ENCODE results near the gene MTCH2.

MTCH2 gene

DNA sequence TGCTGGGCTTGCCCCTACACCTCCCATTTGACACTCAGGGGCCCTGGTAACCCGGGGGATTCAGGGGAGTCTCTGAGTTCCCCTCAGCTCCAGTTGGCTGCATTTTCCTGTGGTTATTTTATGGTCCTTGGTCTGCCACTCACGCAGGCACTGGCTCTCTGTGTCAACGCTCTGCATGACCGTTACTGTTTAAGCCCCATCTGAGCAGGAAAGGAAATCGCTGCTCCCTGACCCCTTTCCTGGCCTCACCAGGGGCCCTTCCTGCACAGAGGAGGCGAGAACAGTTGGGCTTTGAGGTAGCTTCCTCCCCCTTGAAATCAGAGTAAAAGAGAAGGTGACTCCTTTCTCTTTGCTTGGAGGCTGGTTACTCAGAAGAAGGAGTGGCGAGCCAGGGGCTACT is 50.6 kb downstream of the MTCH2 start:
- DNase-seq (ENCODE audit: low read depth, low spot score) = no peak

DNA sequence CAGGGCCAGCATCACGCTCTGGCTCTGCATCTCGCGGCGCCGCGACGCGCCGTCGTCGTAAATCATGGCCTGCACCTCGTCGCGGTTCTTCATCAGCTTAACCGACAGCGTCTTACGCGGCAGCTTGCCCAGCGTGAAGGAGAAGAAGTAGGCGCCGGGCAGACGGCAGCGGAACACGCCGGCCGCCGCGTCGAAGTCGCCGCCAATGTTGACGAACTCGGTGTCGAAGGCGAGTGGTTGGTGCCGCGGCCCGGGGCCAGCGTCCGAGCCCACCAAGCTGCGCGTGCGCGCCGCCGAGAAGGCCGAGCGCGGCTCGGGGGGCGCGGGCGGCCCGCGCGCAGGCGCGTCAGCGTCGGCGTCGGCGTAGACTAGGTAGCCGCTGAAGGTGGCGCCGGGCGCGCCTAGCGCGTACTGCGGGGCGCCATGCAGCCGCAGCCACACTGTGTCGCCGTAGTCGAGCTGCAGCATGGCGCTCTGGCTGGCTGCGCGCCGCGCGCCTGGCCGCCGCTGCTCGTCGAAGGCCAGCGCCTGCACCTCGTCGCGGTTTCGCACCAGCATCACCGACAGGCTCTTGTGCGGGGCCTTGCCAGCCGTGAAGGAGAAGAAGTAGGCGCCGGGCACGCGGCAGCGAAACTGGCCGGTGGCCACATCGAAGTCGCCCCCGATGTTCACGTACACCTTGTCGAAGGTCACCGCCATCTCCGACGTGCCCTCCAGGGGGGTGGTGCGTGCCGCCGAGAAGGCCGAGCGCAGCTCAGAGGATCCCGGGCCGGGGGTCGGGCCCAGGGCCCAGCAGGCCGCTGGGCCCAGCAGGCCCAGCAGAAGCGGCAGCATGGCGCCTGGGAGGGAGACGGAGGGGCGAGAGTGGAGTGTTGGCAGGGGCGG is 52.1 kb downstream of the MTCH2 start:
- DNase-seq (ENCODE audit: low read depth, low spot score) = no peak

GRCh38 chr11:47589584-47589976 is 52.8 kb downstream of the MTCH2 start:
- DNase-seq (ENCODE audit: low read depth, low spot score) = no peak

DNA sequence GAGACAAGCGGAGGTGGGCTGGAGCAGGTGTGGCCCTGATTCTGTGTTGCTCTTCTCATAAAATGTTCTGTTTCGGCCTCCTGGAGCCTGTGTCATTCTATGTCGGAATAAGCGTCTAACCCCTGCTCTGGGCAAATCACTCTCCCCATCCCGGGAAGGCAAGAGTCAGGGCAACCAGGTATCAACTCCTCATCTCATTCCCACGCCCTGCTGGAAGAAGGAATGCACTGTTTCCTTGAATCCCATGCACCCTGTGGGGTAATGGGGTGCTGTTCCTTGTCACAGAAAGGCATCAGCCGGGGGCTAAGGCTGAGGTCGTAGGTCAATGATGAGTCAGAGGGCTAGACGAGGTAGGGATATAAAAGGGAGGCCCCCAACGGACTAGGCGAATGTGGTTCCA is 53.2 kb downstream of the MTCH2 start:
- DNase-seq (ENCODE audit: low read depth, low spot score) = no peak

- no peak for DNase-seq (ENCODE audit: low read depth, low spot score)
Measured at GRCh38 chr11:47587723-47588326, 54.5 kb downstream of the MTCH2 start.

DNA sequence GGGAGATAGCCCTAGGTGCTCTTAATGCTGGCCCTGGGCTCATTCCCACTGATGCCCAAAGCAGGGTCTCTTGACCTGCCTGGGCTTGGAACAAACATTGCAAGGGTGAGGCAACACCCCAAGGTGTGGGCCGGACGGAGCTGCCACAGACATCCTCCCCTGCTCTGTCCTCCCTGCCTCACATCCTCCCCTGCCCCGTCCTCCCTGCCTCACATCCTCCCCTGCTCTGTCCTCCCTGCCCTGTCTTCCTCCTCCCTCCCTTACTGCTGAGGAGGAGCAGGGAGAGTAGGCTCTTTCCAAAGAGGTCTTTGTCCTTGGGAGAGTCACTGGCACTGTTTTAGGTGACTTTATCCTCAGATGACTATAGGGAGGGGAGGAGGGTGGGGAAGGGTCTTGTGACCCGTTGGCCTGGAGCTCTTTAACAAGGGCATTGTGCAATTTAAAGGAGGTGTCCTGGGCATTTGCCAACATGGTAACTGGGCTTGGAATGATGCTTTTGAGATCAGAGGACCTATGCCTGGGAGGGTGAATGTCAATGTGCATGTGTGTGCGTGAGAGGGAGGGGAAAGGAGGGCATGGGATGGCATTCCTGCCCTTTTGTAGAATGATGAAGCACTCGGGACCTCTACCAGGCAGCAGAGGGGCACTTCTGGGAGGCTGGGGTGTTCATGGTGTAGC is 55.2 kb downstream of the MTCH2 start:
- no peak for DNase-seq (ENCODE audit: low read depth, low spot score)

DNA sequence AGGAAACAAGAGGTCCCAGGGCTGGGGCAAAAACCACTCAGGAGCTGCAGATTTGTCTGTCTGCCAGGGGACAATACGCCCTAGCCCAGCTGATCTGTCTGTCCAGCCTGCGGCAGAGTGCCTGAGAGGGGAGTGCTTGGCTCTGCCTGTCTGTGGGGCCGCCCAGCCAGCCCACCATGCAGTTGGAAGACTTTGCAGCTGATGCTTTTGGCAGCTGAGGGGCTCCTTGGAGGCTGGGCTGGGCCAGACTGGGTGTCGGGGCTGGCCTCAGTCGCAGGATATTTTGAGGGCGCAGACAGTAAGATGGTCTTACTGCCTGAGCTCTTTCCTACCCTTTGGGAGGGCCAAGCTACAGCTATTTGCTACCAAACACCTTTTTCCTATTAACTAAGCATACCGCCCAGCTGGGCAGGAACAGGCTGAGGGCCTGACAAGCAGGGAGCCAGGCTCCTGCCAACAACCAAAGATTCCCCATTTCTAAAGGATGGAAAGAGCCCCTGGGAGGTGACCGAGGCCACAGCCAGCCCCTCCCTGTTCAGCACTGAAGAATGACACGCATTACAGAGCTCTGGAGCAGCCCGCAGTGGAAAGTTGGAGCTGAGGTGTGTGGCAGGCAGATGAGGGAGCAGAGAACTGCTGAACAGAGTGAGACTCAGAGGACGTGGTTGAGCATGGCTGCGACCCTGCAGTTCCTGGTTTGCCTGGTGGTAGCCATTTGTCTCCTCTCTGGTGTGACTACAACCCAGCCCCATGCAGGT is 56.1 kb downstream of the MTCH2 start, which contains the start of gene FAM180B:
Gene FAM180B, plus strand, starts transcription at position 581 of the 758 bp plus-strand sequence. Its CDS starts 91 bp downstream, at position 672.
- DNase-seq (ENCODE audit: low read depth, low spot score) = no peak

GRCh38 chr11:47583844-47584243 is 58.5 kb downstream of the MTCH2 start:
- DNase-seq (ENCODE audit: low read depth, low spot score) = no peak

- DNase-seq (ENCODE audit: low read depth, low spot score) = peak; percentile 63
Measured at GRCh38 chr11:47578524-47579494, 63.5 kb downstream of the MTCH2 start, which contains the start of the genes KBTBD4 and NDUFS3. Gene KBTBD4 (minus strand): TSS chr11:47578970. CDS start chr11:47578951, 19 bp downstream. Gene NDUFS3 (plus strand): TSS chr11:47579074. CDS start chr11:47579092, 18 bp downstream.

DNA sequence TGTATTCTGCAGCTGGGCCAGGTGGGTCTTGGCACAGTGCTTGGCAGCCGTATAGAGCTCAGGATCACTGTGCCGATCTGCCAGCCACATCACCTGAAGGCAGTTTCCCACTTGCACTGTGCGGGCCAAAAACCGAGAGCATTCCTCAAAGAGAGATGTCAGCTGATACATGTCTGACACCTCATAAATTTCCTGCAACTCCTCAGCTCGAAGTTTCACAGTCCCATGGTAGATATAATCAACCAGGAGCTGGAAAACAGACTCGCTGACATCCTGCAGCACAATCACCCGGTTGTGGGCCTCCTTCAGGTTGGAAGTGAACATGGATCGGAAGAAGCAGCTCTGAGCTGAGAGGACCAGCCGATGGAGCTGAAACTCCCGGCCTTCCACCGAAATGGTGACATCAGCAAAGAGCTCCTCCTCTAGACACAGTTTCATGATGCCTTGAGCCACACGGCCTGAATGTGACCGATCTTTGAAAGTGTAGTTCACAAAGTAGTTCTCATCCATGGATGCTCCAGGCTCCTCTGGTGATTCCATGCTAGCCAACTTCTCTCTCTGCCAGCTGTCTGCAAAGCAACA is 64.8 kb downstream of the MTCH2 start:
- DNase-seq (ENCODE audit: low read depth, low spot score) = no peak

DNA sequence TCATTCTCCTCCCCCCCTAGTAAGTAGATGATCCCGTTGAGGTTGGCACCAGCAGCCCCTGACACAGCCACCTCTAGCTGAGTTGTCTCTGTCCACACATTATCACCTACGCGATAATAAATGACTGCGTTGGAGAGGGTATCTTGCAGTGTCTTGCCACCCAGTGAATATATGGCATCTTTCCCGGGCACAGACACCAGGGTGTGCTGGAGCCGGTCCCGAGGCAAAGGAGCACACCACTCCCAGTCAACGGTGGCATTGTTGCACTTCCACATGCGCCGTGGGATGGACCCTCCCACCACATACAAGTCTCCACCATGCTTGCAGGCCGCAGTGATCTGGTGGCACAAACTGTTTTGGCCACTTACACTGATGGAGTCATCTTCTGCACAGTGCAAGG is 69.0 kb downstream of the MTCH2 start:
- DNase-seq (ENCODE audit: low read depth, low spot score) = no peak

DNA sequence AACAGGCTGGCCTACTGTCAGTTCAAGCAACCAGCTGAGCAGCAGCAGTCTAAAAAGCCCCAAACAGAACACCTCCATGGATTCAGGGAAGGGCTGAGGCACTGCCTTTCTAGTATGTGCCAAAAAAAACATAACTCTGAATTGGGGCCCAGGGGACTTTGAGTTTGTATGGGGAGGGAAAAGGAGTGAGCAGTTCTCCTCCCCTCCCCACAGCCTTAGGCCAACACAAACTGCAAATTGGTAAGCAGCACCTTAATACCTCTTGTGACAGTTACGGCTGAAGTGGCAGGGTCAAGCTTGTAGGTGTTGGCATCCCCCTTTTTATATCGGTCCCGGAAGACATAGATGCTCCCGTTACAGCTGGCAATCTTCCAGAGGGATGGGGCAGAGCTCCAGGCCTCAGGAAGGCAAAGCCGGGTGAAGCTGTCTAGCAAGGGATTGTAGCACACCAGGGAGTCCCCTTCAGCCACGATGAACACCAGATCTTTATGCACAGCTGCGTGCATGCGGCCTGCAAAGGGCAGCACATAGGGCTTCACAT is 69.6 kb downstream of the MTCH2 start:
- DNase-seq (ENCODE audit: low read depth, low spot score) = no peak

- no peak for DNase-seq (ENCODE audit: low read depth, low spot score)
Measured at GRCh38 chr11:47571895-47572294, 70.5 kb downstream of the MTCH2 start.

DNA sequence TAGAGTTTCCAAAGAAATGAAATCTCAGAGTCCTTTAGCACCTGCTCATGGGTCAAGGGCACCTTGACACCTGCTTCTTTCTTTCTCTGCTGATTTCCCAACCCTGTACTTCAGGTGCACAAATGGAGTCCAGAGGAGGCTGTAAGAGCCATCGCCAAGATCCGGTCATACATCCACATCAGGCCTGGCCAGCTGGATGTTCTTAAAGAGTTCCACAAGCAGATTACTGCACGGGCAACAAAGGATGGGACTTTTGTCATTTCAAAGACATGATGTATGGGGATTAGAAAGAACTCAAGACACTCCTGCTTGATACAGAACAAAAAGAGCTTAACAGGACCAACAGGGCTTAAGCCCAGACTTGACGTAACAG is 71.0 kb downstream of the MTCH2 start:
- no peak for DNase-seq (ENCODE audit: low read depth, low spot score)

DNA sequence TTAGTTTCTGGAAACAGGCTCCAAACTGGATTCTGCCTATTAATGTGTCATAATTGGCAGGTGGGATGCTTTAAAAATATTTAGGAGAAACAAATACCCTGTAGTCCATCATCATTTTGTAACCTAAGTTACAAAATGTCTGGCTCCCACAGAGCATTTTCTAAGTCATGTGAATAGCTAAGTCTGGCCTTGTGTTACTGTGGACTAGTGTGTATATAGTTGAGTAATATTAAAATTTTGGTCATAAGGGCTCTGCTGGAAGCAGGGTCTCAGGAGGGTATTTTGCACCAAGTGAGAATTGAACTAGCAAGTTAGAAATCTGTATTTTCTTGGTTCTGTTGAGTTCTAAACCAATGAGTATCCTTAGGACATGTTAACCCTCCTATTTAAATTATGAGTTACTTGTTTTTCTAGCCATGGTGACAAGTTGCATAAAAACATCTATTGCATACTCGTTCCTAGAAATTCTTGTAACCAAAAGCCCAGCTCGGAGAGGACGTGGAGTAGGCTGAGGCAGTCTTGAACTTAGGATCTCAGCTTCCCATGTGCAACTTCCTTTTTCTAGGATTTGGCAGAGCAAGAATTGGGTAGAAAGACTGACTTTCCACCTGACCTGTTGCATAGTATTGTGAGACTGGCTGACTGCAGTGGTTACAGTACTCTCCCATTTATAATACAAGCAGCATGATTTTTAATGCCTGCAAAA is 71.6 kb downstream of the MTCH2 start:
- no peak for DNase-seq (ENCODE audit: low read depth, low spot score)

DNA sequence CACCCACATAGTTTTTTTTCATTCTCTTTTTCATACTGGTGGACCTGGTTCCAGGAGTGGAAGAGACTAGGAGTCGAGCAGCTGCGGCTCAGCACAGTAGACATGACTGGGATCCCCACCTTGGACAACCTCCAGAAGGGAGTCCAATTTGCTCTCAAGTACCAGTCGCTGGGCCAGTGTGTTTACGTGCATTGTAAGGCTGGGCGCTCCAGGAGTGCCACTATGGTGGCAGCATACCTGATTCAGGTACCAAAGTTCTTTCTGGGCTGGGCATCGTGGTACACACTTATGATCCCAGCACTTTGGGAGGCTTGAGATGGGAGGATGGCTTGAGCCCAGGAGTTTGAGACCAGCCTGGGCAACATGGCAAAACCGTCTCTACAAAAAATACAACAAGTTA is 72.7 kb downstream of the MTCH2 start:
- no peak for DNase-seq (ENCODE audit: low read depth, low spot score)
